Activated naive CD8-positive, alpha-beta T cell treated with anti-CD3 and anti-CD28 coated beads, Interleukin-2, amount 10 ng/mL, durations not matched to agents 7 days and 5 days (primary cell): ENCODE results near the gene PLAGL1. TPM values are rescaled to one million over a fixed set of nuclear protein-coding genes. Genes with fewer than 3 reads are reported as not detected.
A peak's percentile ranks its signal among the peaks of the same experiment; 100 is the strongest.
"Not testable (repeated sequence)": the region's sequence is repeated elsewhere in the genome, so short reads cannot be mapped to it uniquely, and the experiment has no call there.

Experiments used
- ATAC-seq: fragments of 150-1000 bp; cut with Tn5 transposase; one replicate; pipeline ENCODE4 v1.10.0; 2021; ENCODE audit warnings: low read depth, moderate library complexity
- POLR2A ChIA-PET: fragments of 350-600 bp; sonication (Branson Sonifier 250); formaldehyde crosslinking; loops from one replicate; lab custom pipeline; 2021; ENCODE audit warnings: antibody characterized with exemption; lab: Charles Lee
- DNase-seq: peaks from one replicate; pipeline ENCODE4 v3.0.0; 2021
- H3K27ac Mint-ChIP-seq: one replicate; pipeline ENCODE4 v1.8.0; 2022; ENCODE audit warnings: mild to moderate bottlenecking, mixed read lengths
- H3K27me3 Mint-ChIP-seq: one replicate; pipeline ENCODE4 v1.8.0; 2022; ENCODE audit warnings: mild to moderate bottlenecking, moderate library complexity, mixed read lengths
- H3K36me3 Mint-ChIP-seq: one replicate; pipeline ENCODE4 v1.8.0; 2021; ENCODE audit warnings: mild to moderate bottlenecking, mixed read lengths
- H3K4me1 Mint-ChIP-seq: one replicate; pipeline ENCODE4 v1.8.0; 2021; ENCODE audit warnings: mixed read lengths
- H3K4me3 Mint-ChIP-seq: one replicate; pipeline ENCODE4 v1.8.0; 2022; ENCODE audit warnings: mild to moderate bottlenecking, moderate library complexity, mixed read lengths
- H3K9me3 Mint-ChIP-seq: one replicate; pipeline ENCODE4 v1.8.0; 2021; ENCODE audit warnings: mixed read lengths
- total RNA-seq, 2 experiments: library from RNA; stranded (reverse); gene quantifications; one replicate each; pipeline ENCODE4 v1.2.3, GENCODE V29; 2021

Gene PLAGL1
- total RNA-seq, result 10 to 100 TPM; 10.9 to 11.3 TPM

- POLR2A ChIA-PET, result interaction anchor here (0.6 kb wide), 1 partner anchor 24 kb away, joined by 6 read pairs; no protein-coding TSS in a partner anchor
- Mint-ChIP-seq H3K9me3 (peaks cover 2% of the 10 kb centered on the region), H3K27ac (no peak within 1 kb of the TSS), H3K4me3 (peak within 1 kb of the TSS; percentile 67), H3K4me1 (peaks cover 12% of the 10 kb centered on the region), H3K36me3 (peaks cover 2% of the 10 kb centered on the region), H3K27me3 (peaks cover 32% of the 10 kb centered on the region)
- peak; percentile 80 for ATAC-seq
- peak; percentile 57 for DNase-seq
Measured at GRCh38 chr6:144008120-144008811, at the start of gene PLAGL1. PLAGL1 (minus strand) TSS chr6:144008259; CDS start chr6:143948136, 60,123 bp downstream.

GRCh38 chr6:144055121-144055931 lies 47.3 kb upstream of the PLAGL1 start:
- Mint-ChIP-seq H3K4me1 (peaks cover 30% of the 10 kb centered on the region), H3K27me3 (no peaks in the 10 kb centered on the region), H3K27ac (peak overlapping the region; percentile 100), H3K36me3 (peaks cover 9% of the 10 kb centered on the region), H3K9me3 (peaks cover 2% of the 10 kb centered on the region), H3K4me3 (peak overlapping the region; percentile 93)
- peak; percentile 90 for ATAC-seq
- DNase-seq, result no peak
- POLR2A ChIA-PET, result interaction anchor here (0.6 to 3.9 kb wide), 10 partner anchors 9 to 518 kb away, joined by 3 to 65 read pairs (median 4); partner anchors contain the start of genes LTV1 and SF3B5

DNA sequence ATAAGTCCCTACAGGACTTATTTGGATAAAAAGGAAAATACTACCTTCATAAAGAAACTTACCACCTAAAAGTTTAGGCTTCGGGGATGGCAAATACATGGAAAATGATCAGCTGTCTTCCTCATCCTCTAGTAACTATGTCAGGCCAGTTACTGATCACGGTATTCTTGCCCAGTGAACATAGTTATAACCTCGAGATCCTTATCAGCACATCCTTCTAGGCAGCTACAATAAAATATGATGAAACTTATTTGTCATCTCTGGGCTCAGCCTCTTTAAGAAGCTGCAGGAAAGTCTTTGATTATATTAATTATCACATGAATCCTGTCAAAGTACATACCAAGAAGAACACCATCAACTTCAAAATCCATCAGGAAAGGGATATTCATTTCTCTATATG lies 45.5 kb upstream of the PLAGL1 start:
- H3K36me3 Mint-ChIP-seq, result peaks cover 18% of the 10 kb centered on the region
- no peak for ATAC-seq
- no peak for DNase-seq
- no peaks in the 10 kb centered on the region for H3K27me3 Mint-ChIP-seq
- H3K27ac Mint-ChIP-seq, result no peak overlapping the region
- peaks cover 30% of the 10 kb centered on the region for H3K4me1 Mint-ChIP-seq
- POLR2A ChIA-PET, result interaction anchor here (2.4 to 3.9 kb wide), 2 partner anchors 11 to 42 kb away, joined by 6 to 65 read pairs; partner anchors contain the start of gene SF3B5
- peaks cover 4% of the 10 kb centered on the region for H3K9me3 Mint-ChIP-seq
- H3K4me3 Mint-ChIP-seq, result no peak overlapping the region

- Mint-ChIP-seq H3K4me3 (no peak overlapping the region), H3K27ac (no peak overlapping the region), H3K36me3 (peaks cover 18% of the 10 kb centered on the region), H3K9me3 (peaks cover 5% of the 10 kb centered on the region), H3K4me1 (peaks cover 30% of the 10 kb centered on the region), H3K27me3 (no peaks in the 10 kb centered on the region)
- ATAC-seq (no peak), DNase-seq (no peak)
- POLR2A ChIA-PET, result interaction anchor here (3.9 kb wide), 1 partner anchor 12 kb away, joined by 65 read pairs; no protein-coding TSS in a partner anchor
Measured at GRCh38 chr6:144052488-144052887, 44.4 kb upstream of the PLAGL1 start.

DNA sequence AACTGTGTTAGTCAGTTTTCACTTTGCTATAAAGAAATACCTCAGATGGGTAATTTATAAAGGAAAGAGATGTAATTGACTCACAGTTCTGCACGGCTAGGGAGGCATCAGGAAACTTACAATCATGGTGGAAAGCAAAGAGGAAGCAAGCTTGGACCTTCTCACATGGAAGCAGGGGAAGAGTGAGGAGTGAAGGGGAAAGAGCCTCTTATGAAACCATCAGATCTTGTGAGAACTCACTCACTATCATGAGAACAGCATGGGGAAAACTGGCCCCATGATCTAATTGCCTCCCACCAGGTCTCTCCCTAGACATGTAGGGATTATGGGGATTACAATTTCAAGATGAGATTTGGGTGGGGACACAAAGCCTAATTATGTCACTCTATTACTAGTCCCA lies 41.3 kb upstream of the PLAGL1 start:
- DNase-seq (no peak), ATAC-seq (no peak)
- Mint-ChIP-seq H3K4me3 (no peak overlapping the region), H3K36me3 (peaks cover 23% of the 10 kb centered on the region), H3K27me3 (no peaks in the 10 kb centered on the region), H3K27ac (no peak overlapping the region), H3K4me1 (peaks cover 13% of the 10 kb centered on the region), H3K9me3 (peaks cover 7% of the 10 kb centered on the region)
- POLR2A ChIA-PET, result no interaction called here

GRCh38 chr6:144047688-144048087 lies 39.6 kb upstream of the PLAGL1 start:
- DNase-seq (no peak), ATAC-seq (no peak)
- peaks cover 25% of the 10 kb centered on the region for H3K36me3 Mint-ChIP-seq
- no peak overlapping the region for H3K27ac Mint-ChIP-seq
- POLR2A ChIA-PET, result no interaction called here
- no peak overlapping the region for H3K4me3 Mint-ChIP-seq
- H3K27me3 Mint-ChIP-seq, result no peaks in the 10 kb centered on the region
- peaks cover 3% of the 10 kb centered on the region for H3K4me1 Mint-ChIP-seq
- H3K9me3 Mint-ChIP-seq, result peaks cover 11% of the 10 kb centered on the region

DNA sequence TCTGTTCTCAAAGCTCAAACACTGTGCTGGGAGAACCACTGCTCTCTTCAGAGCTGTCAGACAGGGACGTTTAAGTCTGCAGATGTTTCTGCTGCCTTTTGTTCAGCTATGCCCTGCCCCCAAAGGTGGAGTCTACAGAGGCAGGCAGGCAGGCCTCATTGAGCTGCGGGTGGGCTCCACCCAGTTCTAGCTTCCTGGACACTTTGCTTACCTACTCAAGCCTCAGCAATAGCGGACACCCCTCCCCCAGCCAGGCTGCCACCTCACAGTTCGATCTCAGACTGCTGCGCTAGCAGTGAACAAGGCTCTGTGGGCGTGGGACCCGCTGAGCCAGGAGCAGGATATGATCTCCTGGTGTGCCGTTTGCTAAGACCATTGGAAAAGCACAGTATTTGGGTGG lies 38.6 kb upstream of the PLAGL1 start:
- H3K9me3 Mint-ChIP-seq, H3K4me1 Mint-ChIP-seq, ATAC-seq, DNase-seq, H3K27ac Mint-ChIP-seq, H3K4me3 Mint-ChIP-seq, H3K27me3 Mint-ChIP-seq: not testable (repeated sequence)
- POLR2A ChIA-PET, result interaction anchor here (1.4 kb wide), 1 partner anchor 17 kb away, joined by 3 read pairs; no protein-coding TSS in a partner anchor
- H3K36me3 Mint-ChIP-seq, result peaks cover 19% of the 10 kb centered on the region

- H3K9me3 Mint-ChIP-seq, H3K27ac Mint-ChIP-seq, H3K27me3 Mint-ChIP-seq, H3K4me3 Mint-ChIP-seq, ATAC-seq, DNase-seq, H3K4me1 Mint-ChIP-seq, POLR2A ChIA-PET: not testable (repeated sequence)
- H3K36me3 Mint-ChIP-seq, result peaks cover 18% of the 10 kb centered on the region
Measured at GRCh38 chr6:144044989-144045388, 36.9 kb upstream of the PLAGL1 start.

- Mint-ChIP-seq H3K27me3 (no peaks in the 10 kb centered on the region), H3K4me1 (peaks cover 17% of the 10 kb centered on the region), H3K4me3 (peak overlapping the region; percentile 68), H3K36me3 (peaks cover 13% of the 10 kb centered on the region), H3K27ac (peak overlapping the region; percentile 70), H3K9me3 (peaks cover 6% of the 10 kb centered on the region)
- DNase-seq (no peak), ATAC-seq (peak; percentile 21)
- POLR2A ChIA-PET, result interaction anchor here (1.0 to 1.3 kb wide), 3 partner anchors 18 to 501 kb away, joined by 3 to 7 read pairs (median 7); no protein-coding TSS in a partner anchor
Measured at GRCh38 chr6:144036835-144037195, 28.8 kb upstream of the PLAGL1 start.

DNA sequence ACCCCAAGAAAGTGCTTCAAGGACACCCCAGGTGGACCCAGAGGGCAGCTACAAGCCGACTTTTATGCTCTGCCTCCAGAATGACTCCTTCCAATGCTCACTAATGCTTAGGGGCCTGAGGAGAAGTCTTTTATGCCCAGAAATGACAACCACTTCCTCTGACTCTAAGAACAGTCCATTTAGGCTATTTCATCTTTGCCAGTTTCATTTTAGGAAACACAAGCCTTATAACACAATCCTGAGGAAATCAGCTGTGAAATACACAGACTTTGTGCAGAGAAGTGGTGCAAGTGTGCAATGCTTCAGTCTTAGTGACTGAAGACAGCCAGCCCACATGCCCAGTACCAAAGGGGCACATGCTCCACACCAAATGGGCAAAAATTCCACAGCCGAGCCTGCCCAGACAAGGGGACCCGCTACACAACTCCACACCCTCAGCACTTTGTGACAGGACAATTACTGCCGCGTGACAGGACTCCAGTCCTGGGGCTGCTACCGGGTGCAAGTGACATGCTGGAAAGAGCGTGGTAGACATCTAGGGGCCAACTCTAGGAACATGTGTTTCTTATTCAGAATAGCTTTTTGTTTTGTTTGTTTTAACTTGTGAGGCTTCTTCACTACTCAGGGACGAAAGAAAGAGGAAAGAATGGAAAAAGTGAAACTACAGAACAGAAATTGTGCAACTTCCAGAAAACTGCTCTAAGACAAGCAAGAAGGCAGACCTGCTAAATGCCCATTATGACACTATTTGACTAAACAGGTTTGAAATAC lies 28.2 kb upstream of the PLAGL1 start:
- POLR2A ChIA-PET, result interaction anchor here (1.0 to 1.3 kb wide), 4 partner anchors 19 to 500 kb away, joined by 3 to 7 read pairs (median 5); no protein-coding TSS in a partner anchor
- peak overlapping the region; percentile 70 for H3K27ac Mint-ChIP-seq
- DNase-seq (peak; percentile 53), ATAC-seq (peak; percentile 89)
- no peaks in the 10 kb centered on the region for H3K27me3 Mint-ChIP-seq
- H3K36me3 Mint-ChIP-seq, result peaks cover 13% of the 10 kb centered on the region
- H3K9me3 Mint-ChIP-seq, result peaks cover 6% of the 10 kb centered on the region
- peak overlapping the region; percentile 68 for H3K4me3 Mint-ChIP-seq
- peaks cover 17% of the 10 kb centered on the region for H3K4me1 Mint-ChIP-seq

DNA sequence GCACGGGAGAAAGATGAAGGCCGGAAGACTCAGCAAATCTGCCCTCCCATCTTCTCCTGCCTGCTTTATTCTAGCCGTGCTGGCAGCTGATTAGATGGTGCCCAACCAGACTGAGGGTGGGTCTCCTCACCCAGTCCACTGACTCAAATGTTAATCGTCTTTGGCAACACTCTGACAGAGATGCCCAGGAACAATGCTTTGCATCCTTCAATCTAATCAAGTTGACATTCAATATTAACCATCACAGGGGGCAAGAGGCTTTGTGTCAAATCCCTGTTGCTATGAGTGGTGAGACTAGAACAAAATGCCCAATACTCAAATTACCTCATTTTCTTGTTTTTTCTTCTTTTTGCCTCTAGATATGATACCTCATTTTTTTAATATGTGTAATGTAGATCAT lies 27.4 kb upstream of the PLAGL1 start:
- H3K9me3 Mint-ChIP-seq, result peaks cover 6% of the 10 kb centered on the region
- peaks cover 12% of the 10 kb centered on the region for H3K36me3 Mint-ChIP-seq
- no peak overlapping the region for H3K27ac Mint-ChIP-seq
- ATAC-seq (no peak), DNase-seq (no peak)
- peaks cover 17% of the 10 kb centered on the region for H3K4me1 Mint-ChIP-seq
- POLR2A ChIA-PET, result interaction anchor here (1.1 to 1.3 kb wide), 2 partner anchors 20 to 28 kb away, joined by 3 to 7 read pairs; no protein-coding TSS in a partner anchor
- peak overlapping the region; percentile 68 for H3K4me3 Mint-ChIP-seq
- no peaks in the 10 kb centered on the region for H3K27me3 Mint-ChIP-seq

DNA sequence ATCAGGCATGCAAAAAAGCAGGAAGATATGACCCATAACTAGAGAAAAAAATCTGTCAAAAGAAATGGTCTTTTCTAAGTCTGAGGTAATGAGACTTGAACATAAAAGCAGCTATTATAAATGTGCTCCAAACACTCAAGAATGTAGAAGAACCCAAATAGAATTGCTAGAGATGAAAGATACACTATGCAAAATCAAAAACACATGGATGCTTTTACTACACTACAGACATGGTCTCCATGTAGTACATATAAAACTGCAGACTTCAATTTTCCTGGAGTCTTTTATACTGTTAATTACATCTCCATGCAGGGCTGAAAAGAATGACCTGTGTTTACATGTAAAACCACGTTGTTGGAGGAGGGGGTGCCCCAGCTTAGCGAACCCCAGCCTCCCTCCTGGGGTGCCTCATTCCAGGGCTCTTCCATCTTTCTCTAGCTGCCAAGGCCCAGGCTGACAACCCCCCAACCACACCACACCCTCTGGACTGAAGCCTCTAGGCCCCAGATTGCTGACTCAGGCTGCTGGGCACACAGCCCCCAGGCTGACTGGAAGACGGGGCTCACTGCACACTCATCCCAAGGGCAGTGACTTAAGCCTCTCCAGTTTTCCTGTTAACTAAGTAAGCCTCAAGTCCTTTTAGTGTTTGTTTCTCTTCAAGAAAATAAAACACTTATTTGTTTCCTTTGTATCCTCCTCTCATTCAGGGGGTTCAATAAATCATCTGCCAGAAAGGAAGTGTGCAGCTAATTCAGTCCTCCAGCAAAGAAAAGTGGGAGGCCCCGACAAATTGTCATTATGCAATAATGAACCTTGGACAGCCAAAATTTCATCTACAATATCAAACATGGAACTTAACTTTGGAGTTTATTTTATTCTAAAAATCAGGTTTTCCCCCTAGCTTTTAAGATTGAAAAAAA lies 26.0 kb upstream of the PLAGL1 start:
- POLR2A ChIA-PET, result no interaction called here
- Mint-ChIP-seq H3K27ac (no peak overlapping the region), H3K36me3 (peaks cover 12% of the 10 kb centered on the region), H3K4me3 (no peak overlapping the region), H3K4me1 (peaks cover 17% of the 10 kb centered on the region), H3K27me3 (no peaks in the 10 kb centered on the region), H3K9me3 (peaks cover 6% of the 10 kb centered on the region)
- ATAC-seq (no peak), DNase-seq (no peak)
